GM21423 (cell line): ENCODE measurements around the gene NCAPH2.

Experiments used
- ATAC-seq: cut with Tn5 transposase; IDR thresholded peaks from one replicate; pipeline ENCODE4 v1.9.1; 2021; ENCODE audit warnings: mild to moderate bottlenecking, moderate library complexity; ENCODE audit not compliant: unreplicated experiment

Gene NCAPH2

DNA sequence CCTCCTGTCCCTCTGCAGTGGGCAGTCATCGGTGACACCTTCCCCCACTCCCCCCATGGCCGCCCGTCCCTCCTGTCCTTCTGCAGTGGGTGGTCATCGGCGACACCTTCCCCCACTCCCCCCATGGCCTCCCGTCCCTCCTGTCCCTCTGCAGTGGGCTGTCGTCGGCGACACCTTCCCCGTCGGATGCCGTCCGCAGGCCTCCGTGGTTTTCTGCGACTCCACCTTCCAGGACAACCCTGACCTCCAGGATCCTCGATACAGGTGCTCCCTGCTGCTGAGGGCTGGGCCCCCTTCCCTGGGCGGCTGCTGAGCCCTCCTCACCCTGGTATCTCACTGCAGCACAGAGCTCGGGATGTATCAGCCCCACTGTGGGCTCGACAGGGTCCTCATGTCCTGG lies 19.1 kb upstream of the NCAPH2 start:
- no peak for ATAC-seq

DNA sequence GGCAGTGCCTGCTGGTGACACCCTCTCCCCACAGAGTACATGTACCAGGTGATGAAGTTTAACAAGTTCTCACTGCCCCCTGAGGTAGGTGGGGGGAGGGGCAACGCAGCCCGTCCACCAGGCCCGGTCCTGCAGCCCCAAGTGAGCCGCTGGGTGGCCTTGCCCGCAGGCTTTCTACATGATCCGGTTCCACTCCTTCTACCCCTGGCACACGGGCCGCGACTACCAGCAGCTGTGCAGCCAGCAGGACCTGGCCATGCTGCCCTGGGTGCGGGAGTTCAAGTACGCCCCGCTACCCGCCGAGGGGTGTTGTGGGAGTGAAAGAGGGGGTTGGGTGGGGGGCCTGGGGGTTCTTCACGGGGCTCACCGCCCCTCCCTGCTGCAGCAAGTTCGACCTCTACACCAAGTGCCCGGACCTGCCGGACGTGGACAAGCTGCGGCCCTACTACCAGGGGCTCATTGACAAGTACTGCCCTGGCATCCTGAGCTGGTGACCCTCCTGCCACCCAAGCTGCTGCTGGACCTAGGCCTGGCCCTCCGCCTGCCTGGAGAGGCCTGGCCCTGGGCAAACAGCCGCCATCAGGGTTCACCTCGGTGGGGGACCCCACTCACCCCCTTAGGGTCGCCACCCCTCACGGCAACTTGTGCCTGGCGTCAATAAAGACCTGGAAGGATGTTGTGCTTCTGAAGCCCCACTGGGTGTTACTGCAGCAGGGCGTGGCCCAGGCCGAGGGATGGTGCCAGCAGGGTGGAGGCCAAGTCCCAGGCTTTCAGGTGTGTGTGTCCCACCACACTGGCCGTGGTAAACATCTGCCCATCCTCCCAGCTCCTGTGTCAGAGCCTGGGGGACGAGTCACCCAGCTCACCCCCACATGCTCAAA lies 18.4 kb upstream of the NCAPH2 start:
- ATAC-seq = no peak

DNA sequence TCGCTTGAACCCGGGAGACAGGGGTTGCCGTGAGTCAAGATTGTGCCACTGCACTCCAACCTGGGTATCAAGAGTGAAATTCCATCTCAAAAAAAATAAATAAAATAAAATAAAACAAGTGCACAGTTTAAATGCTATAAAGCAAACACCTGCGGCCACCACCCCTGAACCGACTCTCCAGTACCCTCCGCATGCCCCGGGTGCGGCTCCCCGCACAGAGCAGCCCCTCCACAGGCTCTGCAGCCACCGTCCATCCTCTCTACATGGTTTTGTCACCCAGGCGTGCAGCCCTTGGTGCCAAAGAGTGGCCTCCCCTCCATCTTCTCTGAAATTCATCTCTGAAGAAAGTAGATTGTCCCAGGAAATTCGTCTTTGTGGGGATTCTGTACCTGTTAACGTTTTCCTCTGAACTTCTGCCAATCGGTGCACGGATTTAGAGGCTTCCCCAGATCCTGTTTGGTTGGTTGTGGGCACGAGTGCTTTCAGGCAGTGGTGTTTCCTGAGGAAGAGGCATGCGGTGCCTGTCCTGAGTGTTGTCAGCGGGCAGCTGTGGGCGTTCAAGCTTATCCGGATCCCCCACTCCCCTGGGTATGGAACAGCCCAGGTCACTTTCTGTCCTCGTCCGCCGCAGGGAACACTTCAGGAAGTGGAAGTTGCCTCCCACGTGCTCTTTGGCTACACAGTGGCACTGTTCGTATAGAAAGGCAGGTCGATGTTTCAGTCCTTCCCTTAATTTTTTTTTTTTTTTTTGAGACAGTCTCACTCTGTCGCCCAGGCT lies 17.3 kb upstream of the NCAPH2 start:
- no peak for ATAC-seq

GRCh38 chr22:50497093-50497492 lies 10.9 kb upstream of the NCAPH2 start:
- ATAC-seq = no peak

- no peak for ATAC-seq
Measured at GRCh38 chr22:50498322-50498890, 9.6 kb upstream of the NCAPH2 start.

DNA sequence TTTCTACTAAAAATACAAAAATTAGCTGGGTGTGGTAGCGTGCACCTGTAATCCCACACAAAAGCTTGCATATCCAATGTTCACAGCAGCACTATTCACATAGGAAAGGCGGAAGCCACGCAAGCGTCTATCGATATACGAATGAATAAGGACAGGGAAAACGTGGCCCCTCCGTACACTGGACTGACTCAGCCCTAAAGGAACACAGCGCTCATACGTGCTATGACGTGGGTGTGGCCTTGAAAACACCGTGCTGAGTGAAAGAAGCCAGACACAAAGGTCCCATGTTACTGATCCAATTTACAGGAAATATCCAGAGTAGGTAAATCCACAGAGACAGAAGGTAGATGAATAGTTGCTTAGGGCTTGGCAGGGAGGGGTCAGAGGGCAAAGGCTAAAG lies 7.6 kb upstream of the NCAPH2 start:
- ATAC-seq = no peak

GRCh38 chr22:50502096-50502495 lies 5.9 kb upstream of the NCAPH2 start:
- ATAC-seq = no peak

DNA sequence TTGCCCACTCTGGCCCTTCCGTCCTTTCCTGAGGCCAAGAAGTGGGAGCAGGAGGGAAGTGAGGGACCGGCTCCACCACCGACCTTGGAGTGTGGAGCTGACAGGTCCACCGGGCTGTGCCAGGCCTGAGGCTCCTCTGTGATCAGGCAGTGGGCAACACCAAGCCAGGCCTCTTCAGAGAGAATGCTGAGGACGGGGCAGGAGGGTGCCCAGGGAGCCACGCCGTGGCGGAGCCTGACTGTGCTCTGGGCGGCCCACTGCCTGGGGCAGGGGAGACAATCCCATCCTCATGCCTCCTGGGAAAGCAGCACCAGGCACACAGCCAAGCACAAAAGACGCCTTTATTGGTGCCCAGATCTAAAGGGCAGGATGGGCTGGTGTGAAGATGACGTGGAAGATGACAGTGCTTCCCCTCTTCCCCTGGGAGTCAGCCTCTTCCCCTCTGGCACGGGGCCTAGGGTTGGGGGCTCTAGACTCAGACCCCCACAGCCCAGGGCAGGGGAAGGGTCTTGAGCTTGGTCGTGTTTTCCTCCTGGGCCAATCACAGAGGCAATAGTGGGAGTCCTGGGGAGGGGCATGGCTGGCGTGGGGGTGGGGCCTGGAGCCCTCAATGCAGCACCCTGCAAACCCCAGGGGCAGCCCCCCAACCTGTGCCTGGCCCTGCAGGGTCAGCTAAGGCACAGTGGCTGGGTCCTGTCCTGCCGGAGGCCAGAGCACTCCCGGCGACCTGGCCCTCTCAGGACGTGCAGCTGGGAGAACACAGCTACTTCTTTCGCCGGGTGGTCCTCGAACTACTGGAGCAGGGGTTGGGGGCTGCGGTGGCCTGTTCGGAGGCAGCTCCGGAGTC lies 5.2 kb upstream of the NCAPH2 start:
- ATAC-seq = no peak

GRCh38 chr22:50503475-50504145 lies 4.4 kb upstream of the NCAPH2 start:
- no peak for ATAC-seq

DNA sequence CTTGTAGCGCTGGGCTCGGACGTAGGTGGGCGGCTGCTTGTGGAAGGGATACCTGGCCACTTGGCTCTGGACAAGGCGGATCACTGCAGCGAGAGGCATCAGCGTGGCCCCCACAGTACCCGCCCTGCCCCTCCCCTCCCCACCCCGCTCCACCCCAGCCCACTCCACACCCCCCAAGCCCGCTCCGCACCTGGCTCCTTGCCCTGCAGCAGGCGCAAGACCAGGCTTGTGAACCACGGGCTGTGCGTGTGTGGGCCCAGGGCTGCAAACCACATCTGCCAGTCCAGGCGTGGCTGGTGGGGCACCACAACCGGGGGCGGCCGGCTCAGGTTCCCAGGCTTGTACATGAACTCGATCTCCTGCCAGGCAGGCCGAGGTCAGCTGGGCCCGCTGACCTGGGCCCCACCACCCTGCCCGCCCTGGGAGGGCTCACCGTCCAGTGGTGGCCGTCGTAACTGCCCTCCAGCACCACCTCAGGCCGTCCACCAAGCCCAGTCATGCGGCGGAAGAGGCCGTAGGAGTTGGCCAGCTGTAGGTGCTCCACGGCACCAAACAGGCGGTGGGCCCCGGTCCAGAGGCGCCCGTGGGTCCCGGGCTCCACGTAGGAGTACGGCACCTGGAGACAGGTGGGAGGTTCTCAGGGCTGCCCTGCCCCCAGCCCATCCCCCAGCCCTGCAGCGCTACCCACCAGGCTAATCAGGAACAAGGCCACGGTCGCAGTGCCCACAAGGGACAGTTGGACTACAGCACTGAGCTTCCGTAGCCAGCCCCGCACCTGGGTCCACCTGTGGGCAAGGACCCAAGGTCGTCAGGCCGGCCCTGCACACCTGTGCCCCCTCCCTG lies 3.4 kb upstream of the NCAPH2 start:
- no peak for ATAC-seq

- ATAC-seq = no peak
Measured at GRCh38 chr22:50505276-50505775, 2.7 kb upstream of the NCAPH2 start.

- ATAC-seq = no peak
Measured at GRCh38 chr22:50505776-50506610, 2.0 kb upstream of the NCAPH2 start.

GRCh38 chr22:50506611-50507420 lies 1.2 kb upstream of the NCAPH2 start:
- no peak for ATAC-seq

DNA sequence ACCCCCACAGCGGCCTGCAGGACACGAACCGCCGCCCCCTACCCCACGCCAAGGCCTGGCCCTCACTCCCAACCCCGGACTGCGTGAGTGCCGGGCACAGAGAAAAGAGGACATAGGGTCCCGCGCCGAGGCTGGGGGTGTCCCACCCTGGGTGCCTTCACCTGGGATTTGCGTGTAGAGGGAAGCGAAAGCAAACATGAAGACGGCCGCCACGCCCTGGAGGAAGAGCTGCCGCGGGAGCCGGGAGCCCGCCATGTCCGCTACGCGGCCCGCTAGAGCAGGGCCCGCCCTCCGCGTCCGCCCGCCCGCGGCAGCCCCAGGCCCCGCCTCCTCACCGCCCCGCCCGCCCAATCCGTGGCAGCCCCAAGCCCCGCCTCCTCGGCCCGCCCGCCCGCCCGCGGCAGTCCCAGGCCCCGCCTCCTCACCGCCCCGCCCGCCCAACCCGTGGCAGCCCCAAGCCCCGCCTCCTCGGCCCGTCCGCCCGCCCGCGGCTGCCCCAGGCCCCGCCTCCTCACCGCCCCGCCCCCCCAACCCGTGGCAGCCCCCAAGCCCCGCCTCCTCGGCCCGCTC lies 518 bp upstream of the NCAPH2 start, which contains the start of gene LMF2:
TSS of gene LMF2 (minus strand) at position 282 of the 570 bp plus-strand sequence. CDS start at position 255, 27 bp downstream.
- peak; percentile 60 for ATAC-seq

- no peak for ATAC-seq
Measured at GRCh38 chr22:50508897-50509296, 873 bp downstream of the NCAPH2 start.

GRCh38 chr22:50513175-50513574 lies 5.2 kb downstream of the NCAPH2 start:
- no peak for ATAC-seq

- ATAC-seq = no peak
Measured at GRCh38 chr22:50516068-50516467, 8.0 kb downstream of the NCAPH2 start.
